ENCODE results near the gene USP7. TPM values are rescaled to one million over a fixed set of nuclear protein-coding genes. Genes with fewer than 3 reads are reported as not detected.

Gene USP7
- total RNA-seq, 1 donor from 2014 or later: 96.4 TPM

DNA sequence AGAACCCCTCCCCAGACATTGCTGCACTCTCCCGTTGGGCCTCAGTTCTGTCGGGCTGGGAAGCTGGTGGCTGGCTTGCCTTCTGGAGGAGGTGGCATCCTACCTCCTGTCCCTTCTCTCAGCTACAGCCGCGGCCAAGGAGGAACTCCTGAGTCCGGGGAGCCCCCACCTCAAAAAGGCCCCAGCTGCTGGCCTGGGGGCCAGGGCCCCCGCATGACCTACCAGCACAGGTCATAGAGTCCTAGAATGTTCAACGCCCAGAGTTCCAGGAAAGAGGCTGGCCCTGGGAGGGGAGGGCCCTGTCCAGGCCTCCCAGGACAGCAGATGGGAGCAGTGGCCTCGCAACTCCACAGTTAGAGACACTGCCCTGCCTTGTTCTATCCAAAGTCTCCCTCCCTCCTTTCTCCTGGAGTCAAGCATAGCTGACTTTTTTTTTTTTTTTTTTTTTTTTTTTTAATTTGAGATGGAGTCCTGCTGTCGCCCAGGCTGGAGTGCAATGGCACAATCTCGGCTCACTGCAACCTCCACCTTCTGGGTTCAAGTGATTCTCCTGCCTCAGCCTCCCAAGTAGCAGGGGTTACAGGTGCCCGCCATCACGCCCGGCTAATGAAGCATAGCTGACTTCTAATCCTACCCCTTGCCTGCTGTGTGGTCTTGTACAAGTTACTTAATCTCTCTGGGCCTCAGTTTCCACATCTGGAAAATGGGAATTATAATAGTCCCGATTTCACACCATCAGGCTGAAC is 102.0 kb downstream of the USP7 start:
- no peak for DNase-seq

DNA sequence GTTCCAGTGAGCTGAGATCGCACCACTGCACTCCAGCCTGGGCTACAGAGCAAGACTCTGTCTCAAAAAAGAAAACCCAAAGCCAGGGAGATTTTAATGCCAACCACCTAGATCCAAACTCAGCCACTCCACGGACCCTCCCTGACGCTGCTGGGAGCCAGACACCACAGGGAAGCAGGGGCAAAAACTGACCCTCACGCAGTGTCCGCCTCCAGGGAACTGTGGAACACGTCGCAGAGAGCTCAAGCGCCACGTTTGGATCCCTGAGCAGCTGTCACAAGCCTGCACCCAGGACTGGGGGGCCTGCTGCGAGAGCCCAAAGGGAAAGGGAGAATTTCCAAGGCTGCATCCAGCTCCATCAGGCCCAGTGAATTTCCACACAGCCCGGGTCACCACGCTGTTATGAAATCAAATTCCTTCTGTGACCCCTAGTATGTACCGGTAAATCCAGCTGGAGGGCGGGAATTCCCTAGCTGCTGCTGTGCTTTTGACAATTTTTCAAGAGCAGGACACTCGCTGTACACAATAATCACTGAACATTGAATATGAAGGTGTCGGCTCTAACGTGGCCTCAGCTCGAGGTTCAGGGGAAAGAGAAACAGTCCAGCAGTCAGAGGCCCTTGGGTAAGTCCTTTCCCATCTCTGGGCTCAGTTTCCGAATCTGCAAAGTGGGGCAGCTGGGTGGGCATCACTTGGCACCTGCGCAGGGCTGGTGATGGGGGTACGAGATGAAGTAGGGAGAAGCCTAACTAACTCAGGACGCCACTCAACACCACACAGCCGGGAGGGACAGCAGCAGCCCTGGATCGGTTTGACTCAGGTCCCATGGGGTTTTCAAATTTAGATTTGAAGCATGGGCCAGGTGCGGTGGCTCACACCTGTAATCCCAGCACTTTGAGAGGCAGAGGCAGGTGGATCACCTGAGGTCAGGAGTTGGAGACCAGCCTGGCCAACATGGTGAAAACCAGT is 103.5 kb downstream of the USP7 start:
- no peak for DNase-seq

DNA sequence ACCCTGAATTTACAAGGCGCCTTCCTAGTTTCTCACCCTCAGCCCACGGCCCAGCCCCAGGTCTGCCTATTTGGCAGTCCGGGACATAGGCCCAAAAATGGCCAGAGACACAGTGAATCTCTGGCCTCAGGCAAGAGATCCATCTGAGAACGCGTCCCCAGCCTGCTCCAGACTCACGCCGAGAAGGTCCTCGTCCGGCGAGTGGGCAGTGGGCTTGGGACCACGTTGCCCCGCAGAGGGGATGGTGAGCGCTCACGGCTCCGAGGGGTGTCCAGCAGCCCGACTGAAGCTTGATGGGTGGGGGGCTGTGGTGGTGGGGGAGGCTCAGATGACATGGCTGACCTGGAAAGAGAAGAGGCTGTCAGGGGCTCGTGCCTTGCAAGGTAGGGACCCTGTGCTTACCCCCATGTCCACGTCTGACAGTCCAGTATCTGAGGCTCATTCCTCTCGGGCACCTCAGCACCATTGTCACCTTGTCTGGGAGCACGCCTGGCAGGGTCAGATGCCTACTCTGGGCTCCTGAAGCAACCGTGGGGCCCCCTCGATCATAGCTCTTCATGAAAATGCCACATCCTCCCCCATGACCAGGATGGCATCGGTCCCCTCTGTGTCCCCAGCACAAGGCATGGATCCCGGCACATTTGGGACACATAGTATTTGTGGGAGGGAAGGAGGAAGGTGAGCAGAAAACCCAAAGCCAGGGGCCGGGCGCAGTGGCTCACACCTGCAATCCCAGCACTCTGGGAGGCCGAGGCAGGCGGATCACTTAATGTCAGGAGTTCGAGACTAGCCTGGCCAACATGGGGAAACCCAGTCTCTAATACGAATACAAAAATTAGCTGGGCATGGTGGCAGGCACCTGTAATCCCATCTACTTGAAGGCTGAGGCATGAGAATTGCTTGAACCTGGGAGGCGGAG is 104.5 kb downstream of the USP7 start:
- no peak for DNase-seq

DNA sequence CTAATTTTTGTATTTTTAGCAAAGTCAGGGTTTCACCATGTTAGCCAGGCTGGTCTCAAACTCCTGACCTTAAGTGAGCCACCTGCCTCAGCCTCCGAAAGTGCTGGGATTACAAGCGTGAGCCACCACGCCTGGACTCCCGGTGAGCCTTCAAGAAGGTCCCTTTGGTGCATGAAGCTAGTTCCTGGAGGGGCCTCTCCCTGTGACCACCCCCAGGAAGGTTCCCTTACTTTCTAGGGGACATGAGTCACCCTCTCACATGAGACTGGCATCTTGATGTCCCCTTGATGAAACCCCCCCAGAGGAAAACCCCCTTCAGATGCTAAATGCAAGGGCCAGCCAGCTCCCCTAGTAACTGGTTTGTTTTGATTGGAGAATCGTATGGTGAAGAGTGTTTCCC is 107.7 kb downstream of the USP7 start:
- no peak for DNase-seq

DNA sequence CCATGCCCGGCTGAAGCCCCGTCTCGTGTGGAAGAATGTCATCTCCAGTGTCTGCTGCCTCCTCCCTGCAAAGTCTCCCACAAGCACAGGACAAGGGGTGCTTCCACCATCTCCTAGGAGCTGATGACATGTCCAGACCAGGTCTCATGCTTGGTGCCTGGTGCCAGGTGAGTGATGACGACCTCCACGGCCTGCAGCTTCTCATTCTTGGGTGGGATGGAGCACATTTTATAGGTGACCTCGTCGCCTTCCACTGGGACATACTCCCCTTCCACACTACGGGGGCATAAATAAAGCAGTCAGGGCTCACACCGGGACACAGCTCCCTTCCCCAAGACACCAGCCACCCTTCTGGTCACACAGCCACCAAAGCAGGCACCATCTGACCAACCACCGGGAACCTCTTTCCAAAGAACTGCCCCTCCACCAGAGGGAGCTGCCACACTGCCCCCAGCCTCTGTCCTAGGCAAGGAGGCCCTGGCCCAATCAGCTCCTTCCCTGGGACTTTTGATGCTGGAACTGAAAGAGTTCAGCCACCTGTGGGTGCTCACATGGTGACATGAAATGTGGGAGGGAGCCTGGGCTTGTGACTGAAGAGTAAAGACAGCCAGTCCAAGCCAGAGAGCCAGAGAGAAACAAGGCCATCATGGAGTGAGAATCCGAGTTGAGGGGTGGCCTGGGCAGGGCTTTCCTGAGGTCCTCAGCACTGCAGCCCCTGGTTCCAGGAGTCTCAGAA is 108.5 kb downstream of the USP7 start:
- no peak for DNase-seq

DNA sequence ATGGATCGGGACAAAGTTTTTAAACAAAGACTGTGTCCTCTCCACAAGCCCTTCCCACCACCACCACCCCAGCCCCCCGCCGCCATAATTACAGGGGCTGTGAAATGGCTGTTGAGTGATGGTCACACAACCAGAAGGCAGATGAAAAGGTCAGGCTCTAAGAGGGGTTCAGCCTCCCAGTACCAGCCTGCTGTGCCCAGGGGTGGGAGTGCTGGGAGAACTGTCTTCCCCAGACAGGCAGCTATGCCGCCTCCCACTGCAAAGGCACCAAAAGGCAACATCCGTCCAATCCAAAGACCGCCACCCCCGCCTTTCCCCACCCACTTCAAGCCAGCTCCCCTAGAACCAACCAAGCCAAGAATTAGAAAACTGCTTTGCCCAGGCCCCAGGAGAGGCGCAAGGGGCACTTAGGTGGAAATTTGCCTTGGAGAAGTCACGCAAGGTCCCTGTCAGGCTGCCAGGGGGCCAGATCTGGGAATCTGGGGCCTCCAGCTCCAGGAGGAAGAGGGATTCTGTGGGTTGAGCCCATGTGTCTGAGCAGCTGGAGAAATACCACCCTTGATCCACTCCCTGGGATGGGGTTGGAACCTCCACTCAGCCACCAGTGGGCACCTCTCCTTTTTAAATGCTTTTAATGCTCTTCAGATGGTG is 109.3 kb downstream of the USP7 start:
- DNase-seq: no peak

DNA sequence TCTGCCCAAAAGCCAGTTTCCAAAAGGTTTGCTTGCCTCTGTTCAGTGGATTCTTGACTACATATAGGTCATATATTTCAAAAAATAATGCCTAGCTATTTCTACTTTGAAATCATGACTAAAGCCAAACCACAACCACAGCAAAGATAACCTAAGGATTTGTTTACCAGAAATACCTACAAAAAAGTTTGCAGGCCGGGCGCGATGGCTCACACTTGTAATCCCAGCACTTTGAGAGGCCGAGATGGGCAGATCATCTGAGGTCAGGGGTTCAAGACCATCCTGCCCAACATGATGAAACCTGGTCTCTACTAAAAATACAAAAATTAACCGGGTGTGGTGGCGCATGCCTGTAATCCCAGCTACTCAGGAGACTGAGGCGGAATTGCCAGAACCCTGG is 110.1 kb downstream of the USP7 start:
- DNase-seq: no peak

DNA sequence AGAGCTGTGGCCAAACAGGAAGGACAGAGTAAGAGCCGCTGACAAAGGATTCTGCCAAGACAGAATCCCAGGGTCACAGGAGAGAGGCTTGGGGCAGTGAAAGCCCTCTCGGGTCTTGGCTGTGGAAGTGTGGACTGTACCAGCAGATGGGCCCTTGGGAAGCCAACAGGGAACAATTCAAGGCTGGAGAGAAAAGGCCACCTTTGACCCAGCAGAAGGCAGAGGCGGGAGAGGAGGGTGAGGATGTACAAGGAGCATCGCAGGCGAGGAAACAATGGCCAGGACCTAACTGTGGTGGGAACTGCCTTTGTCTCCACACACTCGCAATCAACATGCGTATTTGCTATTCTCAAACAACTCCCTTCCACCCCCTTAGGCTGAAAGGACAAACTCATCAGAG is 110.6 kb downstream of the USP7 start:
- DNase-seq: no peak

DNA sequence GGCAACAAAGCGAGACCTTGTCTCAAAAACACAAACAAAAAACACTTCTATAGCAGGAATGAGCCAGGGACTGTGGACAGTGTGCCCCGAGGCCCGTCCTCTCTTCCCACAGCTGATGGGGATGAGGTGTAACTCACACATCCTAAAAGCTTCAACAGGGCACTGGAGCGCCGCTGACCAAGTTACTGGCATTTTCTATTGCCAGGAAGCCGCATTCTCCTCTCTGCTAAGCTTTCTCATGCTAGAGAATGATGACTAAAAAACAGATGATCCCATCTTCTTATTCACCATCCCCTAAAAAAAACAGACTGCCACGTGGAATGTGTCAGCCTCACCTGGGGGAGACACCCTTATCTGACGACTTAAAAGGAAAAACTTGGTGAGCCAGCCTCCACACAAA is 111.2 kb downstream of the USP7 start:
- DNase-seq: no peak

DNA sequence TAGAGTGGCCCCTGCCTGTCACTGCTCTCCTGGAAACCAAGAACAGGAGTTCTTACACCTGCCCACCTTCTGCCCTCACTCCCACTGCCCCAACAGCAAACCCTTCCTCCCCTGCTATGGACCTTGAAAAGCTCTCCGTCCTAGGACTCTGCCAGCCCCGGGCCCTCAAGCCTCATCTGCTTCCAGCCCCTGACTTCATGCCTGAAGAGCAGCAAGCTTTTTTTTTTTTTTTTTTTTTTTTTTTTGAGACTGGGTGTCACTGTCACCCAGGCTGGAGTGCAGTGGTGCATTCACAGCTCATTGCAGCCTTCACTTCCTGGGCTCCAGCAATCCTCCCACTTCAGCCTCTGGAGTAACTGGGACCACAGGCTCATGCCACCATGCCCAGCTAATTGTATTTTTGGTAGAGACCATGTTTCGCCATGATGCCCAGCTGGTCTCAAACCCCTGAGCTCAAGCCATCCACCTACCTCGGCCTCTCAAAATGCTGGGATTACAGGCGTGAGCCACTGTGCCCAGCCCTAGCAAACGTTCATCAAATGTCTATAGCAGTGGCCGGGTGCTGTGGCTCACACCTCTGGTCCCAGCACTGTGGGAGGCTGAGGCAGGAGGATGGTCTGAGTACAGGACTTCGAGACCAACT is 111.8 kb downstream of the USP7 start:
- DNase-seq: no peak

DNA sequence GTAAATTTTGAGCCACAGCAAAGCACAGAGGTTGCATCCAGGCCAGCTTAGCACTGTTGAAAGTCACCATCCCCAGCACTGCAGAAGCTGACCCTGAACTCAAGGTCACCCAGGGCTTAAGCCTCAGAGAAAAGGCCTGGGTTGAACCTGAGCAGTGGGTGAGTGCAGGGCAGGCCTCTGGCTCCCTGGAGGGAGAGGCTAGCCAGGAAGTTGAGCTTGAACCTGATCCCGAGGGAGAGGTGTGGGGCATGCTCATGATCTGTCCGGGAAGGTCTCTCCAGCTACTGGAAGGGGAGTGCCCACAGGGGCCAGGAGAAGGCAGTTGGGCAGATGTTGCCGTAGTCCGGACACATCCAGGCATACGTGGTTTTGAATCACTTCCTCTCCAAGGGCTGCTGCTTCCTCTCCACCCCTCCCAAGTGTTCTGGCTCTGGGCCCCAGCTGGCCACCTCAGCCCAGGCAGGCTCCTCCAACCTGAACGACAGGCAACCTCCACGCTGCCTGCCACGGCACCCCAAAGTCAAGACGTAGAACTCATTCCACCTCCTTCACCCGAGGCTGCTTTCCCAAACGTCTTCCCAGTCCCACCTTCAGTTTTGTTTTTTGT is 113.3 kb downstream of the USP7 start:
- no peak for DNase-seq

DNA sequence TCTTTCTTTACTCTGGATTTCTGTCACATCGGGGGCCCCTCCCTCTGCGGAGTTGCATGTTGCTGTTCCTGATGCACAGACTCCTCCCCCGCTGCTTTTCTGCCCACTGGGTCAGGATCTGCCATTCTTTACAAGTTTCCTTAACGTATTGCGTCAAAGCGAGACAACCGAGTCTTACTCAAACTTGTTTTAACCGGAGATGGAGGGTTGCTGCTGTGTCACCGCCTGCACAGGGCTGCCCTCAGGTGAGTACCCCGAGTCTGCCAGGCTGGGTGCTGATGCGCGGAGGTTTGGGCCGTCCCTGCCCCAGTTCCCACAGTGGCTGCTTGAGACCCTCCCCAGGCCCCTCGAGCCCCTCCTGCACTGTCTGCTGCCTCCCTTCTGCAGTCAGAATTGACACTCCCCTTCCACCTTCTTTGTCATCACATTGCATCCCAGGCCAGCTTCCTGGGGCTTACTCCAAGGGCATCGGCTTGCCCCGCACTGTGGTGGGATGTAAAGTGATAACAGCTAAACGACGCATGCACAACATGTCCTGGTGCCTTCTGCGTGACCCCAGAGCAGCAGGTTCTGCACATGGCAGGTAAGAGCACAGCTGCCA is 114.2 kb downstream of the USP7 start:
- DNase-seq: no peak

DNA sequence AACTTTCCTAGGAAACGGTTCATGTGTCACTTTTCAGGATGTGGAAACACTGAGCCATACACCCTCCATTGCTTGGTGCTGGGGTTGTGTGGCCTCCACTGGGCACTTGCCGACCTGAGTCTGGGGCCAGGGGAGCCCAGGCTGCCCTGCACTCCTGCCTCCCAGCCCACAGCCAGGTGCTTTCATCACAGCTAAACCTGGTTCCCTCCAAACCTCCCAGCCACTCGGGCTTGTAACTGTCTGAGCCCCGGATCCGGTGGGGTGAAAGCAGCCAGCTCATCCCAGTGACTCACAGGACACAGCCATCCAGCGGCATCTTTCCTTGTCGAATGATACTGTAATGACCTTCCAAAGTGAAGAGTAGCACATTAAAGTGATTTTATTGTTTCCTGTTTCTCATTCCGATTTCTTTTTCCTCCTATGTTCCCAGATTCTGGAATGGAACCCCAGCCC is 114.7 kb downstream of the USP7 start:
- no peak for DNase-seq

DNA sequence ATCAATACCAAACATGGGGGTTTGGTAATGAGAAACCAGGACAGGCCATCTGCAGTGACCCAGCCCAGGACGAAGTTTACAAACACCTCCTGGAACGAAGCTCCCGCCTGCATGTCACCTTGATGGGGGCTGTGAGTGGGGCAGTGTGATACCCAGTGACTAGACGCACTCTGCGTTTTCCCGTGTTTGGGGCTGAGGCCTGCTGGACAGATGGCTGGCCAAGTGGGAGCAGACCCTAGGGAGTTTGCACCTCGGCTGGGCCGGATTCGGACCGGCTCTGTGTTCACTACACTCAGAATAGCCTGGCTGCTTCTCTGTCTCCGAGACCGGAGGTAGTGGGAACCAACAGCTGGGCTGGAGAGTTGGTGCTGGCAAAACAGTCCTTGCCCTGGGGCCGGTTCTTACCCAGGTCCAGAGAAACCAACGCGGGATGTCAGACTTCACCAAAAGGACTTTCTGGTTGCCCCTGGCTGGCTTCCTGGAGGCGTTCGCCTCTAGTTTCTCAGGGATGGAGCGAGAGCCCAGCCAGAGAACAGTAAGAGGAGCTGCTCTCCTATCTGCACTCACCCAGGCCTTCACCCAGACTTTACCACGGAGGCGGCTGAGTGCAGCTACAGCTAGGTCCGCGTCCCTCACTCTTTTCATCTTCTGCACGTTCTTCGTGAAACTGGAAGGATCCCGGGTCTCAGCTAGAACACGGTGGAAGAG is 115.3 kb downstream of the USP7 start:
- DNase-seq: no peak

DNA sequence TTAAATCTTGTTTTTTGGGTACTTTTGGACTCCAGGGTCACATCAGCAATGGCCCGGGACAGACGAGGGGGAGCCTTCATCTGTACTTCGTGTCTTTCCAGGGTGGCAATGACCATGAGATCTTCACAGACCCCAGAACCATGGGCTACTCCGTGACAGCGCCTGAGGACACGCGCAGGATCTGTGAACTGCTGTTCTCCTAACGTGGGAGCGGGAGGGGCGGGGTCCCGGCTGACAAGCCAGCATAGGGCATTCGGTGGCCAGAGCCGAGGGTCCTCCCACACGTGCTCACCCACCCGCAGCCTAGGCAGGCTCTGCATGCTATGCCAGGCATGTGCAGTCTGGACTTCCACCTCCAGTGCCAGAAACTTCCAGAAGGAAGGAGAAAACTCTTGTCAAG is 116.1 kb downstream of the USP7 start:
- no peak for DNase-seq

DNA sequence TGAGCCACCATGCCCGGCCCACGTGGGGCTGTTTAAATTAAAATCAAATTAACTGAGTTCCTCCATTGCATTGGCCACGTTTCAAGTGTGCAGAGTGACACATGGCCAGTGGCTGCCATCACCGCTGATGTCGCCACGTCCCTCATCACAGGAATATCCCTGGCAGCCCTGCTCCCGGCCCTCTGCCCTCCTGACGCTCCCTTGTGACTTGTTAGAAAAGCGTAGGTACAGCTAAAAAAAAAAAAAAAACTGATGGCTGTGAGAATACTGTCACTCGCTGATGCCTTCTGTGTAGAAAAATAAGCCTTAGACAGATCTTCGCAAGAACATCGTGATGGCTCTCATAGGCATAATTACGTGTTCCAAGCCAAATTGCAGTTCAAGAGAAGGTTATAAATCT is 116.6 kb downstream of the USP7 start:
- no peak for DNase-seq

DNA sequence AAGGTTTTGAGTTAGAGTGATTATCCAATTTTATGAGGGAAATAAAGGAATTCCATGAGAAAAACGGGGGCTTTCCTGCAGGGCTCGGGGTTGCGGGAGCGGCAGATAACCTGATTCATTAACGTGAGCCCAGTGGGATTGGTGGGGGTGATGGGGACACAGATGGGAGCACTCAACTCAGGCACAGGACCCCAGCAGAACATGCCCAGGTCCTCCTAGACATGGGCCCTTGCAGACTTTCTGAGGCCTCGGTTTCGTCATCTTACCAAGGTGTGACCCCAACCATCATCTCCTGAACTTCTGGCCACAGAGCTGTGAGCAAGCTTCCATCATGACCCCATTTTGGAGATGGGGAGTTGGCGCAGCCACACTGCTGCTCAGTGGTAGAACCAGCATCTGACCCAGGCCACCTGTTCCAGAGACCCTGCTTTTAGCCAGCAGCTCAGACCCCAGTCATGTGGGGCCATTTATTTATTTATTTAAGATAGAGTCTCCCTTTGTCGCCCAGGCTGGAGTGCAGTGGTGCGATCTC is 117.2 kb downstream of the USP7 start:
- DNase-seq: no peak

DNA sequence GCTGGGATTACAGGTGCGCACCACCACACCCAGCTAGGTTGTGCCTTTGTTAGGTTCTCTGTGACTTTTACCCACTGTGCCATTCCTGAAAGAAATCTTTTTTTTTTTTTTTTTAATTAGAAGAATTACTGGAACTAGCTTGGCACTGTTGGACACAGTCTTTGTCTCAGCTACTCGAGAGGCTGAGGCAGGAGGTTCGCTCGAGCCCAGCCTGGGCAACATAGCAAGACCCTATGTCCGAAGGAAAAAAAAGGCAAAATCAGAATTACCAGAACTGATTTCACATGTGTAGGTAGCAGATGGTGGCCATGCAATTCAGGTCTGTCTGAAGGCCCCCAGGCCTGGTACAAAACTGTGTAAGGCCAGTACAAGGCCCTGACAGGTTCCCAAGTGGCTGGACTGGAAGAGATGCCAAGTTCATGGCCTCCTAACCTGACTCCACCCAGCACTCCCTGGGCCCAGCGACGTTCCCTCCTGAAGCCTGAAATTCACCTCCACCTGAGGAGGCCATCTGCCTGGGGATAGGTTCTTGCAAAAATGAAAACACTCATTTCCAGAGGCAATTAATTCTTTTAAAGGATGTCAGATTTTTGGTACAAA is 117.9 kb downstream of the USP7 start:
- DNase-seq: no peak

All from skin of body (tissue), 2 donors.